ENCODE results near the gene ZBTB4.

ZBTB4 gene

GRCh38 chr17:7426203-7426863, 53.1 kb downstream of the ZBTB4 start:
- Histone ChIP-seq H3K9ac (ENCODE audit: low read length in 5 of 5) (no peak overlapping the region), H3K27ac (ENCODE audit: low read depth, low read length) (no peak overlapping the region), H3K9me3 (ENCODE audit: control insufficient read depth in 5 of 5, low read length in 5 of 5) (no peaks in the 10 kb centered on the region), H3K27me3 (ENCODE audit: control insufficient read depth in 5 of 5, insufficient read depth in 4 of 5, low read length in 5 of 5) (peaks cover 0 to 4% (median 0%) of the 10 kb centered on the region in 5 donors), H3K36me3 (ENCODE audit: control insufficient read depth in 5 of 5, insufficient read depth in 5 of 5, low read length in 5 of 5) (no peaks in the 10 kb centered on the region), H3K4me3 (ENCODE audit: low read depth in 1 of 5, low read length in 5 of 5) (no peak overlapping the region), H3K4me1 (ENCODE audit: control insufficient read depth in 5 of 5, insufficient read depth in 5 of 5, low read length in 5 of 5) (no peaks in the 10 kb centered on the region)

GRCh38 chr17:7425756-7426155, 53.7 kb downstream of the ZBTB4 start:
- Histone ChIP-seq H3K4me1 (ENCODE audit: control insufficient read depth in 5 of 5, insufficient read depth in 5 of 5, low read length in 5 of 5) (no peaks in the 10 kb centered on the region), H3K27ac (ENCODE audit: low read depth, low read length) (no peak overlapping the region), H3K9ac (ENCODE audit: low read length in 5 of 5) (no peak overlapping the region), H3K27me3 (ENCODE audit: control insufficient read depth in 5 of 5, insufficient read depth in 4 of 5, low read length in 5 of 5) (peaks cover 0 to 4% (median 0%) of the 10 kb centered on the region in 5 donors), H3K4me3 (ENCODE audit: low read depth in 1 of 5, low read length in 5 of 5) (no peak overlapping the region), H3K9me3 (ENCODE audit: control insufficient read depth in 5 of 5, low read length in 5 of 5) (no peaks in the 10 kb centered on the region), H3K36me3 (ENCODE audit: control insufficient read depth in 5 of 5, insufficient read depth in 5 of 5, low read length in 5 of 5) (no peaks in the 10 kb centered on the region)

GRCh38 chr17:7425316-7425715, 54.1 kb downstream of the ZBTB4 start, which contains the start of gene SPEM2:
TSS of gene SPEM2 (plus strand) at chr17:7425616. CDS start at chr17:7425689, 73 bp downstream.
- H3K36me3 ChIP-seq (ENCODE audit: control insufficient read depth in 5 of 5, insufficient read depth in 5 of 5, low read length in 5 of 5) = no peaks in the 10 kb centered on the region
- no peak within 1 kb of the TSS for H3K4me3 ChIP-seq (ENCODE audit: low read depth in 1 of 5, low read length in 5 of 5)
- no peaks in the 10 kb centered on the region for H3K4me1 ChIP-seq (ENCODE audit: control insufficient read depth in 5 of 5, insufficient read depth in 5 of 5, low read length in 5 of 5)

GRCh38 chr17:7423679-7424078, 55.8 kb downstream of the ZBTB4 start:
- no peaks in the 10 kb centered on the region for H3K36me3 ChIP-seq (ENCODE audit: control insufficient read depth in 5 of 5, insufficient read depth in 5 of 5, low read length in 5 of 5)
- no peaks in the 10 kb centered on the region for H3K9me3 ChIP-seq (ENCODE audit: control insufficient read depth in 5 of 5, low read length in 5 of 5)
- H3K4me3 ChIP-seq (ENCODE audit: low read depth in 1 of 5, low read length in 5 of 5) = no peak overlapping the region
- H3K27me3 ChIP-seq (ENCODE audit: control insufficient read depth in 5 of 5, insufficient read depth in 4 of 5, low read length in 5 of 5) = peaks cover 0 to 12% (median 9%) of the 10 kb centered on the region in 5 donors
- H3K27ac ChIP-seq (ENCODE audit: low read depth, low read length) = no peak overlapping the region
- no peak overlapping the region for H3K9ac ChIP-seq (ENCODE audit: low read length in 5 of 5)
- H3K4me1 ChIP-seq (ENCODE audit: control insufficient read depth in 5 of 5, insufficient read depth in 5 of 5, low read length in 5 of 5) = no peaks in the 10 kb centered on the region

More at GRCh38 chr17:7425316-7425715, 54.1 kb downstream of the ZBTB4 start, which contains the start of gene SPEM2:
- Histone ChIP-seq H3K27ac (ENCODE audit: low read depth, low read length) (no peak within 1 kb of the TSS), H3K9me3 (ENCODE audit: control insufficient read depth in 5 of 5, low read length in 5 of 5) (no peaks in the 10 kb centered on the region), H3K27me3 (ENCODE audit: control insufficient read depth in 5 of 5, insufficient read depth in 4 of 5, low read length in 5 of 5) (peaks cover 0 to 4% (median 0%) of the 10 kb centered on the region in 5 donors), H3K9ac (ENCODE audit: low read length in 5 of 5) (no peak within 1 kb of the TSS)

- Histone ChIP-seq H3K9ac (ENCODE audit: low read length in 5 of 5) (no peak overlapping the region), H3K9me3 (ENCODE audit: control insufficient read depth in 5 of 5, low read length in 5 of 5) (no peaks in the 10 kb centered on the region), H3K27ac (ENCODE audit: low read depth, low read length) (no peak overlapping the region), H3K4me1 (ENCODE audit: control insufficient read depth in 5 of 5, insufficient read depth in 5 of 5, low read length in 5 of 5) (peaks cover 0 to 4% (median 0%) of the 10 kb centered on the region in 5 donors), H3K4me3 (ENCODE audit: low read depth in 1 of 5, low read length in 5 of 5) (no peak overlapping the region), H3K36me3 (ENCODE audit: control insufficient read depth in 5 of 5, insufficient read depth in 5 of 5, low read length in 5 of 5) (peaks cover 0 to 7% (median 2%) of the 10 kb centered on the region in 5 donors), H3K27me3 (ENCODE audit: control insufficient read depth in 5 of 5, insufficient read depth in 4 of 5, low read length in 5 of 5) (peaks cover 0 to 16% (median 9%) of the 10 kb centered on the region in 5 donors)
Observed at GRCh38 chr17:7421186-7421585, 58.2 kb downstream of the ZBTB4 start.

- Histone ChIP-seq H3K9me3 (ENCODE audit: control insufficient read depth in 5 of 5, low read length in 5 of 5) (no peaks in the 10 kb centered on the region), H3K27ac (ENCODE audit: low read depth, low read length) (no peak within 1 kb of the TSS), H3K4me1 (ENCODE audit: control insufficient read depth in 5 of 5, insufficient read depth in 5 of 5, low read length in 5 of 5) (peaks cover 0 to 4% (median 0%) of the 10 kb centered on the region in 5 donors), H3K27me3 (ENCODE audit: control insufficient read depth in 5 of 5, insufficient read depth in 4 of 5, low read length in 5 of 5) (peaks cover 0 to 16% (median 7%) of the 10 kb centered on the region in 5 donors), H3K36me3 (ENCODE audit: control insufficient read depth in 5 of 5, insufficient read depth in 5 of 5, low read length in 5 of 5) (peaks cover 0 to 15% (median 8%) of the 10 kb centered on the region in 5 donors), H3K4me3 (ENCODE audit: low read depth in 1 of 5, low read length in 5 of 5) (no peak within 1 kb of the TSS), H3K9ac (ENCODE audit: low read length in 5 of 5) (no peak within 1 kb of the TSS)
Observed at GRCh38 chr17:7419819-7420610, 59.4 kb downstream of the ZBTB4 start, which contains the start of gene SPEM1. TSS of gene SPEM1 (plus strand) at chr17:7420324. CDS start at chr17:7420385, 61 bp downstream.

- H3K4me3 ChIP-seq (ENCODE audit: low read depth in 1 of 5, low read length in 5 of 5) = no peak overlapping the region
- H3K9me3 ChIP-seq (ENCODE audit: control insufficient read depth in 5 of 5, low read length in 5 of 5) = no peaks in the 10 kb centered on the region
- peaks cover 0 to 16% (median 5%) of the 10 kb centered on the region in 5 donors for H3K27me3 ChIP-seq (ENCODE audit: control insufficient read depth in 5 of 5, insufficient read depth in 4 of 5, low read length in 5 of 5)
- peaks cover 0 to 4% (median 0%) of the 10 kb centered on the region in 5 donors for H3K4me1 ChIP-seq (ENCODE audit: control insufficient read depth in 5 of 5, insufficient read depth in 5 of 5, low read length in 5 of 5)
- H3K9ac ChIP-seq (ENCODE audit: low read length in 5 of 5) = no peak overlapping the region
- H3K36me3 ChIP-seq (ENCODE audit: control insufficient read depth in 5 of 5, insufficient read depth in 5 of 5, low read length in 5 of 5) = peaks cover 0 to 19% (median 8%) of the 10 kb centered on the region in 5 donors
- no peak overlapping the region for H3K27ac ChIP-seq (ENCODE audit: low read depth, low read length)
Observed at GRCh38 chr17:7418472-7419152, 60.8 kb downstream of the ZBTB4 start.

- no peak overlapping the region for H3K4me3 ChIP-seq (ENCODE audit: low read depth in 1 of 5, low read length in 5 of 5)
- peaks cover 0 to 4% (median 0%) of the 10 kb centered on the region in 5 donors for H3K4me1 ChIP-seq (ENCODE audit: control insufficient read depth in 5 of 5, insufficient read depth in 5 of 5, low read length in 5 of 5)
- H3K9ac ChIP-seq (ENCODE audit: low read length in 5 of 5) = no peak overlapping the region
- peaks cover 0 to 19% (median 8%) of the 10 kb centered on the region in 5 donors for H3K36me3 ChIP-seq (ENCODE audit: control insufficient read depth in 5 of 5, insufficient read depth in 5 of 5, low read length in 5 of 5)
- peaks cover 0 to 16% (median 5%) of the 10 kb centered on the region in 5 donors for H3K27me3 ChIP-seq (ENCODE audit: control insufficient read depth in 5 of 5, insufficient read depth in 4 of 5, low read length in 5 of 5)
- H3K9me3 ChIP-seq (ENCODE audit: control insufficient read depth in 5 of 5, low read length in 5 of 5) = no peaks in the 10 kb centered on the region
- H3K27ac ChIP-seq (ENCODE audit: low read depth, low read length) = no peak overlapping the region
Observed at GRCh38 chr17:7417056-7417655, 62.3 kb downstream of the ZBTB4 start.

GRCh38 chr17:7416323-7416722, 63.1 kb downstream of the ZBTB4 start:
- peaks cover 0 to 16% (median 5%) of the 10 kb centered on the region in 5 donors for H3K27me3 ChIP-seq (ENCODE audit: control insufficient read depth in 5 of 5, insufficient read depth in 4 of 5, low read length in 5 of 5)
- H3K27ac ChIP-seq (ENCODE audit: low read depth, low read length) = no peak overlapping the region
- peaks cover 0 to 4% (median 0%) of the 10 kb centered on the region in 5 donors for H3K4me1 ChIP-seq (ENCODE audit: control insufficient read depth in 5 of 5, insufficient read depth in 5 of 5, low read length in 5 of 5)
- no peak overlapping the region for H3K9ac ChIP-seq (ENCODE audit: low read length in 5 of 5)
- H3K36me3 ChIP-seq (ENCODE audit: control insufficient read depth in 5 of 5, insufficient read depth in 5 of 5, low read length in 5 of 5) = peaks cover 0 to 19% (median 8%) of the 10 kb centered on the region in 5 donors
- H3K4me3 ChIP-seq (ENCODE audit: low read depth in 1 of 5, low read length in 5 of 5) = no peak overlapping the region
- no peaks in the 10 kb centered on the region for H3K9me3 ChIP-seq (ENCODE audit: control insufficient read depth in 5 of 5, low read length in 5 of 5)
